ENCODE results near the gene TTLL7. TPM values are rescaled to one million over a fixed set of nuclear protein-coding genes. Genes with fewer than 3 reads are reported as not detected.

TTLL7 gene
- polyA plus RNA-seq, 1 donor from 2014 or later = 88.1 TPM

GRCh38 chr1:83854456-83854855, 144.5 kb downstream of the TTLL7 start:
- no peak overlapping the region for H3K4me3 ChIP-seq (ENCODE audit: low read length)
- no peak overlapping the region for H3K27ac ChIP-seq (ENCODE audit: low read length)
- H3F3A ChIP-seq (ENCODE audit: insufficient read depth, low read length, poor library complexity, severe bottlenecking) = no peaks in the 10 kb centered on the region
- no peak overlapping the region for H3K4me2 ChIP-seq (ENCODE audit: low read length)
- H3K79me2 ChIP-seq (replicated peaks; ENCODE audit: insufficient read depth, low read length) = no peaks in the 10 kb centered on the region
- H3K27me3 ChIP-seq (ENCODE audit: insufficient read depth, low read depth, low read length) = no peaks in the 10 kb centered on the region
- TF ChIP-seq SMC3 (conservative IDR thresholded peaks at IDR 0.05; ENCODE audit: poor library complexity) (no peak), EZH2 (IDR thresholded peaks at IDR 0.05; ENCODE audit: borderline replicate concordance, insufficient read depth, low read length, poor library complexity, severe bottlenecking) (no peak), CTCF (IDR thresholded peaks at IDR 0.05; ENCODE audit: poor library complexity, severe bottlenecking) (no peak), POLR2AphosphoS5 (IDR thresholded peaks at IDR 0.05) (no peak), EP300 (conservative IDR thresholded peaks at IDR 0.05; ENCODE audit: poor library complexity, severe bottlenecking) (no peak), TAF1 (IDR thresholded peaks at IDR 0.05; ENCODE audit: low read depth) (no peak), REST (IDR thresholded peaks at IDR 0.05; ENCODE audit: borderline replicate concordance) (no peak), MXI1 (conservative IDR thresholded peaks at IDR 0.05; ENCODE audit: poor library complexity, severe bottlenecking) (no peak), RAD21 (conservative IDR thresholded peaks at IDR 0.05) (no peak)
- no peaks in the 10 kb centered on the region for H3K36me3 ChIP-seq (ENCODE audit: insufficient read depth, low read length)
- H3K9me2 ChIP-seq (ENCODE audit: insufficient read depth, low read length) = no peaks in the 10 kb centered on the region
- H3K9ac ChIP-seq (ENCODE audit: low read length) = no peak overlapping the region
- no peaks in the 10 kb centered on the region for H4K20me1 ChIP-seq (ENCODE audit: insufficient read depth)
- no peak overlapping the region for H2AFZ ChIP-seq (ENCODE audit: low read depth, low read length)
- H3K9me3 ChIP-seq (ENCODE audit: low read length) = no peaks in the 10 kb centered on the region

GRCh38 chr1:83850834-83851233, 148.1 kb downstream of the TTLL7 start:
- H3K9me3 ChIP-seq (ENCODE audit: low read length) = no peaks in the 10 kb centered on the region
- H3K9ac ChIP-seq (ENCODE audit: low read length) = no peak overlapping the region
- TF ChIP-seq RAD21 (conservative IDR thresholded peaks at IDR 0.05) (no peak), TAF1 (IDR thresholded peaks at IDR 0.05; ENCODE audit: low read depth) (no peak), POLR2AphosphoS5 (IDR thresholded peaks at IDR 0.05) (no peak), EP300 (conservative IDR thresholded peaks at IDR 0.05; ENCODE audit: poor library complexity, severe bottlenecking) (no peak), REST (IDR thresholded peaks at IDR 0.05; ENCODE audit: borderline replicate concordance) (no peak), MXI1 (conservative IDR thresholded peaks at IDR 0.05; ENCODE audit: poor library complexity, severe bottlenecking) (no peak), CTCF (IDR thresholded peaks at IDR 0.05; ENCODE audit: poor library complexity, severe bottlenecking) (no peak), SMC3 (conservative IDR thresholded peaks at IDR 0.05; ENCODE audit: poor library complexity) (no peak), EZH2 (IDR thresholded peaks at IDR 0.05; ENCODE audit: borderline replicate concordance, insufficient read depth, low read length, poor library complexity, severe bottlenecking) (no peak)
- H3K79me2 ChIP-seq (replicated peaks; ENCODE audit: insufficient read depth, low read length) = no peaks in the 10 kb centered on the region
- no peaks in the 10 kb centered on the region for H3K27me3 ChIP-seq (ENCODE audit: insufficient read depth, low read depth, low read length)
- no peak overlapping the region for H2AFZ ChIP-seq (ENCODE audit: low read depth, low read length)
- H4K20me1 ChIP-seq (ENCODE audit: insufficient read depth) = no peaks in the 10 kb centered on the region
- no peaks in the 10 kb centered on the region for H3K36me3 ChIP-seq (ENCODE audit: insufficient read depth, low read length)
- H3K9me2 ChIP-seq (ENCODE audit: insufficient read depth, low read length) = no peaks in the 10 kb centered on the region
- H3F3A ChIP-seq (ENCODE audit: insufficient read depth, low read length, poor library complexity, severe bottlenecking) = no peaks in the 10 kb centered on the region
- H3K27ac ChIP-seq (ENCODE audit: low read length) = no peak overlapping the region
- H3K4me3 ChIP-seq (ENCODE audit: low read length) = no peak overlapping the region
- no peak overlapping the region for H3K4me2 ChIP-seq (ENCODE audit: low read length)
